Liver (tissue), 9 donors: ENCODE results near the gene S100A5. TPM values are rescaled to one million over a fixed set of nuclear protein-coding genes. Genes with fewer than 3 reads are reported as not detected.

Experiments used
- DNase-seq: peaks from one replicate; pipeline ENCODE4 v3.0.0-alpha.2; 2017; ENCODE audit warnings: low spot score
- H3K27ac ChIP-seq, 2 donors: one replicate each; pipeline ENCODE4 v1.7.0; 2013; ENCODE audit warnings: inconsistent platforms in 2 of 2, low read length in 2 of 2, control low read depth in 1 of 2, low read depth in 1 of 2, mild to moderate bottlenecking in 1 of 2
- H3K27me3 ChIP-seq, 4 donors: one replicate each; pipeline versions ENCODE4 v1.6.1 to v1.7.0; 2013; ENCODE audit warnings: low read length in 3 of 4, inconsistent platforms in 1 of 4, mild to moderate bottlenecking in 1 of 4, moderate library complexity in 1 of 4; ENCODE audit not compliant: control insufficient read depth in 4 of 4, insufficient read depth in 4 of 4
- H3K36me3 ChIP-seq, 4 donors: one replicate each; pipeline versions ENCODE4 v1.6.1 to v1.7.0; 2013; ENCODE audit warnings: low read length in 3 of 4, mild to moderate bottlenecking in 3 of 4, low read depth in 1 of 4, moderate library complexity in 1 of 4; ENCODE audit not compliant: control insufficient read depth in 4 of 4, insufficient read depth in 3 of 4
- H3K4me1 ChIP-seq, 4 donors: one replicate each; pipeline versions ENCODE4 v1.6.1 to v1.7.0; 2013; ENCODE audit warnings: low read length in 3 of 4, mild to moderate bottlenecking in 3 of 4, moderate library complexity in 1 of 4; ENCODE audit not compliant: control insufficient read depth in 4 of 4, insufficient read depth in 4 of 4
- H3K4me3 ChIP-seq, 3 donors: one replicate each; pipeline versions ENCODE4 v1.6.1 to v1.7.0; 2013; ENCODE audit warnings: low read length in 3 of 3, control low read depth in 1 of 3, low read depth in 1 of 3, mild to moderate bottlenecking in 1 of 3
- H3K9ac ChIP-seq, 2 donors: one replicate each; pipeline ENCODE4 v1.7.0; 2013; ENCODE audit warnings: low read length in 2 of 2, mild to moderate bottlenecking in 2 of 2, moderate library complexity in 2 of 2, control low read depth in 1 of 2, low read depth in 1 of 2
- H3K9me3 ChIP-seq, 4 donors: one replicate each; pipeline versions ENCODE4 v1.6.1 to v1.7.0; 2013; ENCODE audit warnings: low read length in 3 of 4; ENCODE audit not compliant: control insufficient read depth in 4 of 4
- EGR1 ChIP-seq, 2 donors: IDR thresholded peaks; 2 replicates each; pipeline ENCODE4 v1.6.1; 2016 to 2018; ENCODE audit warnings: antibody characterized with exemption in 2 of 2, low read depth in 2 of 2
- FOXA1 ChIP-seq: IDR thresholded peaks from 2 replicates; pipeline ENCODE4 v1.6.1; 2016; ENCODE audit warnings: antibody characterized with exemption
- FOXA2 ChIP-seq: IDR thresholded peaks from 2 replicates; pipeline ENCODE4 v1.6.1; 2016; ENCODE audit warnings: antibody characterized with exemption
- GABPA ChIP-seq, 2 donors: IDR thresholded peaks in 1 of 2; conservative IDR thresholded peaks in 1 of 2; 2 replicates each; pipeline ENCODE4 v1.6.1; 2016; ENCODE audit warnings: antibody characterized with exemption in 2 of 2, mild to moderate bottlenecking in 1 of 2, moderate library complexity in 1 of 2
- HNF4A ChIP-seq, 2 donors: conservative IDR thresholded peaks; 2 replicates each; pipeline ENCODE4 v1.6.1; 2016; ENCODE audit warnings: antibody characterized with exemption in 2 of 2, mild to moderate bottlenecking in 2 of 2
- HNF4G ChIP-seq: IDR thresholded peaks from 2 replicates; pipeline ENCODE4 v1.6.1; 2016; ENCODE audit warnings: antibody characterized with exemption
- JUND ChIP-seq, 2 donors: IDR thresholded peaks; 2 replicates each; pipeline ENCODE4 v1.6.1; 2016; ENCODE audit warnings: antibody characterized with exemption in 2 of 2
- NR2F2 ChIP-seq: IDR thresholded peaks from 2 replicates; pipeline ENCODE4 v1.6.1; 2016; ENCODE audit warnings: antibody characterized with exemption
- RAD21 ChIP-seq, 2 donors: IDR thresholded peaks; 2 replicates each; pipeline ENCODE4 v1.6.1; 2016; ENCODE audit warnings: antibody characterized with exemption in 2 of 2, mild to moderate bottlenecking in 2 of 2
- RXRA ChIP-seq, 2 donors: IDR thresholded peaks; 2 replicates each; pipeline ENCODE4 v1.6.1; 2017 to 2018; ENCODE audit warnings: antibody characterized with exemption in 2 of 2, mild to moderate bottlenecking in 1 of 2
- SP1 ChIP-seq: IDR thresholded peaks from 2 replicates; pipeline ENCODE4 v1.6.1; 2018; ENCODE audit warnings: antibody characterized with exemption, mild to moderate bottlenecking
- TAF1 ChIP-seq: conservative IDR thresholded peaks from 2 replicates; pipeline ENCODE4 v1.6.1; 2016; ENCODE audit warnings: antibody characterized with exemption, mild to moderate bottlenecking
- YY1 ChIP-seq: IDR thresholded peaks from 2 replicates; pipeline ENCODE4 v1.6.1; 2016; ENCODE audit warnings: antibody characterized with exemption, mild to moderate bottlenecking
- WGBS: extraction: QIAGEN DNeasy Blood & Tissue Kit; methylation state at CpG from one replicate; pipeline ENCODE4 v1.1.7; 2013; 5-methylcytosine and 5-hydroxymethylcytosine counted together
- polyA plus RNA-seq, 2 donors: library from polyadenylated mRNA; stranded (reverse) in 1 of 2; unstranded in 1 of 2; fragments of 200-250 nt in 1 of 2; fragments of >200 nt in 1 of 2; fragmentation: Nextera tagmentation in 1 of 2; extraction: Ambion mirVana in 1 of 2; gene quantifications; one replicate each; pipeline versions ENCODE4 v1.2.1 to v1.2.3, GENCODE V29; 2013 to 2015
- total RNA-seq, 2 donors: library from RNA; depleted of rRNA; stranded (reverse); fragments of >200 nt; gene quantifications; one replicate each; pipeline ENCODE4 v1.2.3, GENCODE V29; 2014
- TF ChIP-seq, protein P1 (sequence below): IDR thresholded peaks from 2 replicates; pipeline ENCODE4 v1.6.1; 2016; ENCODE audit warnings: antibody characterized with exemption
- TF ChIP-seq, protein P2 (sequence below): IDR thresholded peaks from 2 replicates; pipeline ENCODE4 v1.6.1; 2016; ENCODE audit warnings: antibody characterized with exemption
- TF ChIP-seq, protein P3 (sequence below): fragments of 150-350 bp; IDR thresholded peaks from 2 replicates; pipeline ENCODE4 v1.5.1; 2017; ENCODE audit warnings: improper control_type of control experiment, low read depth, low read length; ENCODE audit not compliant: missing input control
- TF ChIP-seq, protein P4 (sequence below): IDR thresholded peaks from 2 replicates; pipeline ENCODE4 v1.6.1; 2016; ENCODE audit warnings: antibody characterized with exemption
- donor health status: healthy.
- donor health status: healthy.
- donor health status: healthy.
- donor health status: healthy.
- donor health status: healthy.

The S100A5 gene
- total and polyA plus RNA-seq, 4 donors: not detected

DNA sequence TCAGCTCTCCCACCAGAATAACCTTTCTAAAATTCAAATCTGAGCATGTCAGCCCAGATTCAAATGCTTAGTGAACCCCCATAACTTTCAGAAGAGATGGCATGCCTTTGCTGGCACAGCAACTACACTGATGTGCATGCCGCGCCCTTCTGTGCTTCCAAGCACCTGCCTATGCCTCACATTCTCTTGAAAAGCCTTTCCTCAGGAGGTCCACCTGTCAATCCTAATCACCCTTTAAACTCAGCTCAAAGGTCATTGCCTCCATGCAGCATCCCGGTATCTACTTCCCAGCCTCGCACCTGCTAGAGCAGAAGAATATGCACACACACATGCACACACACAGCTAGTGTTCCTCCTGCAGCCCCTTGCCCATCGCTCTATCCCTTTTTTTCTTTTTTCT is 30.1 kb upstream of the S100A5 start:
- H3K4me1 ChIP-seq: peaks cover 0 to 10% (median 4%) of the 10 kb centered on the region in 4 donors
- no peak overlapping the region for H3K4me3 ChIP-seq
- H3K9me3 ChIP-seq: no peaks in the 10 kb centered on the region
- H3K27me3 ChIP-seq: no peaks in the 10 kb centered on the region
- H3K9ac ChIP-seq: no peak overlapping the region
- no peak for TF ChIP-seq TAF1
- TF ChIP-seq, protein P1, sequence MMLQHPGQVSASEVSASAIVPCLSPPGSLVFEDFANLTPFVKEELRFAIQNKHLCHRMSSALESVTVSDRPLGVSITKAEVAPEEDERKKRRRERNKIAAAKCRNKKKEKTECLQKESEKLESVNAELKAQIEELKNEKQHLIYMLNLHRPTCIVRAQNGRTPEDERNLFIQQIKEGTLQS: no peak
- TF ChIP-seq, protein P2, sequence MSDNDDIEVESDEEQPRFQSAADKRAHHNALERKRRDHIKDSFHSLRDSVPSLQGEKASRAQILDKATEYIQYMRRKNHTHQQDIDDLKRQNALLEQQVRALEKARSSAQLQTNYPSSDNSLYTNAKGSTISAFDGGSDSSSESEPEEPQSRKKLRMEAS: no peak
- TF ChIP-seq HNF4A (conservative IDR thresholded peaks at IDR 0.05): no peak
- TF ChIP-seq GABPA (IDR thresholded peaks at IDR 0.05 in 1 of 2, conservative IDR thresholded peaks at IDR 0.05 in 1 of 2): no peak
- TF ChIP-seq EGR1 (IDR thresholded peaks at IDR 0.05; ENCODE audit: low read depth in 2 of 2): no peak
- WGBS: 70% methylated on average over 5 of the region's 5 CpGs
- DNase-seq: no peak
- H3K27ac ChIP-seq: no peak overlapping the region
- no peaks in the 10 kb centered on the region for H3K36me3 ChIP-seq

DNA sequence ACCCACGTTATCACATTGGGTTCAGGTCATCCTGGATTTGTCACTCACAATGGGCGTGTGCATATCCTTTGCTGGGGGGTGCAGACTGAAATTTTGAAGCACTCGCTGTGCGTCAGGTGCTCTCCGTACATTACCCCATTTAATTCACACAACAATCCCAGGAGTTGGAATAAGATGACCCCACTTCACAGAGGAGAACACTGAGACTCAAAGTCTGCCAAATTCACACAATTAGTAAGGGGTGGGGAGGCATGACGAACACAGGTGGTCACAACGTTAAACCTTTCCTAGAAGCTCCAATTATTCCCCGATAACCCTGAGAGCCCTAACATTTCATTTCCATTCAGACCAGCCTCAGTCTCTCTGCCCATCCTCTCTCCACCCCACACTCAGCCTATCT is 28.7 kb upstream of the S100A5 start:
- H3K4me1 ChIP-seq: peaks cover 0 to 10% (median 4%) of the 10 kb centered on the region in 4 donors
- 80% methylated on average over 8 of the region's 8 CpGs for WGBS

DNA sequence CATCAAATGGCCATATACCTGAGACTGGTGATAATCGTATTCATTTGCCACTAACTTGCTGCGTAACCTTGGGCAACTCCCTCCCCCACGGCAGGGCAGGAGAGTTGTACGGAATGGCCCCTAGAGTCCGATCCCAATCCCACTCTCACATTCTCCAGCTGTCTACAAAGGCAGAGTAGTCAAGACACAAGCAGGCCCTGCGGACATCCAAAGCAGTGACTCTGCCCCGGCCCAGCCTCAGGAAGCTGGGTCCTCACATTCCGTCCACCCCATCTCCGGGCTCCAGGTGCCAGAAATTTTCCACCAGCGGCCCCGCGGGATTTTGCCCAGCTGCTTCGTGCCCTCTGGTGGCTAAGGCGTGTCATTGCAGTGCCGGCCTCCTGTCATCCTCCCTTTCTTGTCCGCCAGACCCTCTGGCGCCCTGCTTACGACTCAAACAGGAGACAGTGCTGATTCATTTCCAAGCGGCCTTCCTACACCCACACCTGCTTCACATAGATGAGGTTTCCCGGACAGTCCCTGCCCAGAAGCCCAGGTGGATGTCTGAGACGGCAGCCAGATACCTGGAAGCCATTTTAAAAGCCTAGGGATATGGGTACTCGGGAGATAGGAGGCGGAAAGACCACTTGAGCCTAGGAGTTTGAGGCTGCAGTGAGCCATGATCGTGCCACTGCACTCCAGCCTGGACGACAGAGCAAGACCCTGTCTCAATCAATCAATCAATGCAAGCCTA is 27.8 kb upstream of the S100A5 start:
- peak; percentile 85 for DNase-seq
- peaks cover 0 to 10% (median 4%) of the 10 kb centered on the region in 4 donors for H3K4me1 ChIP-seq
- H3K27ac ChIP-seq: no peak overlapping the region
- 14% methylated on average over 25 of the region's 25 CpGs for WGBS
- no peaks in the 10 kb centered on the region for H3K9me3 ChIP-seq
- H3K27me3 ChIP-seq: no peaks in the 10 kb centered on the region
- no peak for TF ChIP-seq JUND (IDR thresholded peaks at IDR 0.05)
- TF ChIP-seq NR2F2: no peak
- TF ChIP-seq YY1: peak; percentile 65
- TF ChIP-seq, protein P3, sequence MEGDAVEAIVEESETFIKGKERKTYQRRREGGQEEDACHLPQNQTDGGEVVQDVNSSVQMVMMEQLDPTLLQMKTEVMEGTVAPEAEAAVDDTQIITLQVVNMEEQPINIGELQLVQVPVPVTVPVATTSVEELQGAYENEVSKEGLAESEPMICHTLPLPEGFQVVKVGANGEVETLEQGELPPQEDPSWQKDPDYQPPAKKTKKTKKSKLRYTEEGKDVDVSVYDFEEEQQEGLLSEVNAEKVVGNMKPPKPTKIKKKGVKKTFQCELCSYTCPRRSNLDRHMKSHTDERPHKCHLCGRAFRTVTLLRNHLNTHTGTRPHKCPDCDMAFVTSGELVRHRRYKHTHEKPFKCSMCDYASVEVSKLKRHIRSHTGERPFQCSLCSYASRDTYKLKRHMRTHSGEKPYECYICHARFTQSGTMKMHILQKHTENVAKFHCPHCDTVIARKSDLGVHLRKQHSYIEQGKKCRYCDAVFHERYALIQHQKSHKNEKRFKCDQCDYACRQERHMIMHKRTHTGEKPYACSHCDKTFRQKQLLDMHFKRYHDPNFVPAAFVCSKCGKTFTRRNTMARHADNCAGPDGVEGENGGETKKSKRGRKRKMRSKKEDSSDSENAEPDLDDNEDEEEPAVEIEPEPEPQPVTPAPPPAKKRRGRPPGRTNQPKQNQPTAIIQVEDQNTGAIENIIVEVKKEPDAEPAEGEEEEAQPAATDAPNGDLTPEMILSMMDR: peak; percentile 98
- TF ChIP-seq RXRA (IDR thresholded peaks at IDR 0.05): no peak
- TF ChIP-seq RAD21 (IDR thresholded peaks at IDR 0.05): peak; percentile 95 to 97
- no peak for TF ChIP-seq GABPA (IDR thresholded peaks at IDR 0.05 in 1 of 2, conservative IDR thresholded peaks at IDR 0.05 in 1 of 2)
- no peak for TF ChIP-seq SP1
- no peaks in the 10 kb centered on the region for H3K36me3 ChIP-seq
- H3K4me3 ChIP-seq: peak overlapping the region in 2 of 3 donors; percentile 2 to 30
- H3K9ac ChIP-seq: no peak overlapping the region

More for the DNA sequence above, 28.7 kb upstream of the S100A5 start:
- Histone ChIP-seq H3K36me3 (no peaks in the 10 kb centered on the region), H3K27me3 (no peaks in the 10 kb centered on the region), H3K27ac (no peak overlapping the region), H3K9ac (no peak overlapping the region), H3K9me3 (no peaks in the 10 kb centered on the region), H3K4me3 (no peak overlapping the region)
- TF ChIP-seq FOXA1 (no peak), HNF4G (no peak), RXRA (IDR thresholded peaks at IDR 0.05) (no peak), FOXA2 (no peak), JUND (IDR thresholded peaks at IDR 0.05) (no peak), YY1 (no peak), NR2F2 (no peak), GABPA (IDR thresholded peaks at IDR 0.05 in 1 of 2, conservative IDR thresholded peaks at IDR 0.05 in 1 of 2) (no peak)
- TF ChIP-seq, protein P4, sequence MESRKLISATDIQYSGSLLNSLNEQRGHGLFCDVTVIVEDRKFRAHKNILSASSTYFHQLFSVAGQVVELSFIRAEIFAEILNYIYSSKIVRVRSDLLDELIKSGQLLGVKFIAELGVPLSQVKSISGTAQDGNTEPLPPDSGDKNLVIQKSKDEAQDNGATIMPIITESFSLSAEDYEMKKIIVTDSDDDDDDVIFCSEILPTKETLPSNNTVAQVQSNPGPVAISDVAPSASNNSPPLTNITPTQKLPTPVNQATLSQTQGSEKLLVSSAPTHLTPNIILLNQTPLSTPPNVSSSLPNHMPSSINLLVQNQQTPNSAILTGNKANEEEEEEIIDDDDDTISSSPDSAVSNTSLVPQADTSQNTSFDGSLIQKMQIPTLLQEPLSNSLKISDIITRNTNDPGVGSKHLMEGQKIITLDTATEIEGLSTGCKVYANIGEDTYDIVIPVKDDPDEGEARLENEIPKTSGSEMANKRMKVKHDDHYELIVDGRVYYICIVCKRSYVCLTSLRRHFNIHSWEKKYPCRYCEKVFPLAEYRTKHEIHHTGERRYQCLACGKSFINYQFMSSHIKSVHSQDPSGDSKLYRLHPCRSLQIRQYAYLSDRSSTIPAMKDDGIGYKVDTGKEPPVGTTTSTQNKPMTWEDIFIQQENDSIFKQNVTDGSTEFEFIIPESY: no peak
- TF ChIP-seq, protein P2: no peak
- DNase-seq: no peak
